A673 (cell line): ENCODE data around the gene TBL3.

Source experiments
- CTCF ChIP-seq: fragments of 300-800, 200-600 bp; sonication (generic); conservative IDR thresholded peaks from 2 replicates; pipeline ENCODE4 v1.5.1; 2017; ENCODE audit warnings: low read depth, mild to moderate bottlenecking, antibody characterized with exemption, low read length, moderate library complexity, mixed read lengths
- EZH2 ChIP-seq: fragments of 200-600 bp; sonication (generic); IDR thresholded peaks from 2 replicates; pipeline ENCODE4 v1.6.1; 2017; ENCODE audit warnings: borderline replicate concordance, low read depth, mild to moderate bottlenecking, mixed read lengths, antibody characterized with exemption, low read length; ENCODE audit not compliant: poor library complexity, severe bottlenecking

- TF ChIP-seq CTCF (no peak), EZH2 (no peak)
Measured at GRCh38 chr16:2029350-2029749, 57.5 kb downstream of the TBL3 start.
